Sigmoid colon (tissue), 7 donors: ENCODE data around the gene STRA6. TPM values are rescaled to one million over a fixed set of nuclear protein-coding genes. Genes with fewer than 3 reads are reported as not detected.
A peak's percentile ranks its signal among the peaks of the same experiment; 100 is the strongest.

Experiments used
- DNase-seq: peaks from one replicate; pipeline ENCODE4 v3.0.0-alpha.2; 2019
- H3K27ac ChIP-seq, 4 donors: fragments of 200-600 bp; sonication (generic); one replicate each; pipeline ENCODE4 v1.5.1; 2016 to 2019; ENCODE audit warnings: mild to moderate bottlenecking in 1 of 4
- H3K27me3 ChIP-seq, 3 donors: fragments of 200-600 bp; sonication (generic); one replicate each; pipeline ENCODE4 v1.5.1; 2019; ENCODE audit warnings: mild to moderate bottlenecking in 1 of 3
- H3K36me3 ChIP-seq, 4 donors: fragments of 200-600 bp; sonication (generic); one replicate each; pipeline ENCODE4 v1.5.1; 2016 to 2019
- H3K4me1 ChIP-seq, 4 donors: fragments of 200-600 bp; sonication (generic); one replicate each; pipeline ENCODE4 v1.5.1; 2017 to 2019
- H3K4me3 ChIP-seq, 4 donors: fragments of 200-600 bp; sonication (generic); one replicate each; pipeline ENCODE4 v1.5.1; 2017 to 2019; ENCODE audit warnings: mild to moderate bottlenecking in 2 of 4, moderate library complexity in 1 of 4
- H3K9me3 ChIP-seq, 4 donors: fragments of 200-600 bp in 3 of 4; sonication (generic) in 3 of 4; one replicate each; pipeline versions ENCODE4 v1.5.1 to v1.6.1; 2013 to 2019
- EP300 ChIP-seq, 4 donors: sonication (generic); formaldehyde crosslinking; IDR thresholded peaks; one replicate each; pipeline ENCODE4 v1.6.1; 2017; ENCODE audit warnings: antibody characterized with exemption in 4 of 4
- POLR2A ChIP-seq, 2 donors: fragments of 450-650 bp; IDR thresholded peaks; one replicate each; pipeline ENCODE4 v1.6.1; 2016; ENCODE audit warnings: antibody characterized with exemption in 2 of 2, mild to moderate bottlenecking in 2 of 2, moderate library complexity in 2 of 2
- POLR2AphosphoS5 ChIP-seq, 4 donors: sonication (generic); formaldehyde crosslinking; IDR thresholded peaks; one replicate each; pipeline ENCODE4 v1.6.1; 2017; ENCODE audit warnings: antibody characterized with exemption in 4 of 4
- WGBS, 2 donors: extraction: QIAGEN DNeasy Blood & Tissue Kit; methylation state at CpG; one replicate each; pipeline ENCODE4 v1.1.7; 2013; 5-methylcytosine and 5-hydroxymethylcytosine counted together
- intact Hi-C: fragments of 100-400 bp; cut with DNase I; formaldehyde crosslinking; loops from one replicate; pipeline ENCODE4 v1.15.1; 2023
- polyA plus RNA-seq, 3 donors: library from polyadenylated mRNA; stranded (reverse); fragments of 200-250 nt; gene quantifications; one replicate each; pipeline ENCODE4 v1.2.3, GENCODE V29; 2013
- total RNA-seq, 4 donors: library from RNA; depleted of rRNA; stranded (reverse); fragments of >200 nt; gene quantifications; one replicate each; pipeline ENCODE4 v1.1.0, GENCODE V29; 2016
- TF ChIP-seq, protein P1 (sequence below), 4 experiments: fragments of 450-650 bp in 3 of 4; fragments of 200-600 bp in 1 of 4; IDR thresholded peaks; one replicate each; pipeline ENCODE4 v1.5.1; 2016 to 2019; ENCODE audit warnings: antibody characterized with exemption in 4 of 4, mild to moderate bottlenecking in 3 of 4, moderate library complexity in 2 of 4
- donor health status: healthy with polysubstance abuse.
- donor health status: Bipolar disorder and iron deficiency.
- donor health status: healthy.

Gene STRA6
- total and polyA plus RNA-seq, 7 donors: 0.50 to 0.71 TPM; not detected in 5

DNA sequence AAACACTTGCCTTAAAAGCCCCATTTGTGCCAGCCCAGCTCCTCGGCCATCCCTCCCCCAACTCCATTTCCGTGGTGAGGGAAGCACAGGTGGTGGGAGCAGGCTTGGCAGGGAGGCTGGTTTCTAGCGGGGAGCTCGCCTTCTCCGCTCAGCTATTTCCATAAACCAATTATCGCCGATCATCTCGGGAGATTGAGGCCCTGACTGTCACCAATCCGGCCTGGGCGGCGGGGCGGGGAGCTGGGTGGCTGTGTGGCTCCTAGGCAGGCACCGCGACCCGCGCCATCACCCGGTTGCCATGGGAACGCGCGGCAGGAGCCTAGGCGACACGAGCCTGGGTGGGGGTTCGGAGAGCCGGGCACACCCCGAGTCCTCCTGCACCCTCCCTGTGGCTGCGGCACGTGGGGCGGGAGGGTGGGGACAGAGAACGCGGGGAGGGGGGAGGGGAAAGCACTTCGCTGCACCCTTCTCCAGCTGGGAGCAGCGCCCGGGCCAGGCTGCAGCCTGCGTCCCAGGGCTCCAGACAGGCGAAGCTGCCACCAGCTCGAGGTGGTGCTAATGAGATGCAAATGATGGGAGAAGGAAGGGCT is 42.9 kb upstream of the STRA6 start:
- H3K27ac ChIP-seq: no peak overlapping the region
- no peak for DNase-seq
- H3K27me3 ChIP-seq: peaks cover 0 to 26% (median 15%) of the 10 kb centered on the region in 3 donors
- H3K4me3 ChIP-seq: peak overlapping the region in 1 of 4 donors; percentile 15
- H3K36me3 ChIP-seq: no peaks in the 10 kb centered on the region
- intact Hi-C loops: no loop called here
- H3K9me3 ChIP-seq: no peaks in the 10 kb centered on the region
- TF ChIP-seq, protein P1, sequence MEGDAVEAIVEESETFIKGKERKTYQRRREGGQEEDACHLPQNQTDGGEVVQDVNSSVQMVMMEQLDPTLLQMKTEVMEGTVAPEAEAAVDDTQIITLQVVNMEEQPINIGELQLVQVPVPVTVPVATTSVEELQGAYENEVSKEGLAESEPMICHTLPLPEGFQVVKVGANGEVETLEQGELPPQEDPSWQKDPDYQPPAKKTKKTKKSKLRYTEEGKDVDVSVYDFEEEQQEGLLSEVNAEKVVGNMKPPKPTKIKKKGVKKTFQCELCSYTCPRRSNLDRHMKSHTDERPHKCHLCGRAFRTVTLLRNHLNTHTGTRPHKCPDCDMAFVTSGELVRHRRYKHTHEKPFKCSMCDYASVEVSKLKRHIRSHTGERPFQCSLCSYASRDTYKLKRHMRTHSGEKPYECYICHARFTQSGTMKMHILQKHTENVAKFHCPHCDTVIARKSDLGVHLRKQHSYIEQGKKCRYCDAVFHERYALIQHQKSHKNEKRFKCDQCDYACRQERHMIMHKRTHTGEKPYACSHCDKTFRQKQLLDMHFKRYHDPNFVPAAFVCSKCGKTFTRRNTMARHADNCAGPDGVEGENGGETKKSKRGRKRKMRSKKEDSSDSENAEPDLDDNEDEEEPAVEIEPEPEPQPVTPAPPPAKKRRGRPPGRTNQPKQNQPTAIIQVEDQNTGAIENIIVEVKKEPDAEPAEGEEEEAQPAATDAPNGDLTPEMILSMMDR (IDR thresholded peaks at IDR 0.05): no peak
- TF ChIP-seq EP300 (IDR thresholded peaks at IDR 0.05) (no peak), POLR2AphosphoS5 (IDR thresholded peaks at IDR 0.05) (no peak), POLR2A (IDR thresholded peaks at IDR 0.05) (no peak)
- peaks cover 0 to 16% (median 11%) of the 10 kb centered on the region in 4 donors for H3K4me1 ChIP-seq
- 1 to 7% methylated on average over 36 of the region's 36 CpGs for WGBS, 2 donors

DNA sequence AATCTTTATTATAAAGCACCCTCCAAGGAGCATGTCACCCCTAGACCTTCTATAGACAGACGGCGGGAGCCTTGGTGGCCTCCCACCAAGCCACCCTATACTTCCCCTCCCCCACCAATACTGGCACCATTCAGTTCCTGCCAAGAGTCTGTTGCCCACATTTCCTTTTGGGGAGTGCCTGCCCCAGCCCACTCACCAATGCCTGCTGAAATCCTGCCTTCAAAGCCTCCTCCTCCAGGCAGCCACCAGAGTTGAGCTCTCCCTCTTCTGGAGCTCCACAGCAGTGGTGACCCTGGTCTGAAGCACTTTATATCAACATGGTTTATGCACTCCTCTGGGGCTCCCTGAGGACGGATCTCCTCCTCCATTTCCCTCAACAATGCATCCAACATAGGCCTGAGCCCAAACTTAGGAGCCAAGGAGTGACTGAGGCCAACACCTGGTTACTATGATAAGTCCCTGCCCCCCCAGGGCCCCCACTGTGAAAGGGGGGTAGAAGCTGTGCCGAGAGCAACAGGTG is 42.3 kb upstream of the STRA6 start:
- TF ChIP-seq, protein P1 (IDR thresholded peaks at IDR 0.05): no peak
- TF ChIP-seq POLR2A (IDR thresholded peaks at IDR 0.05): no peak
- H3K9me3 ChIP-seq: no peaks in the 10 kb centered on the region
- peaks cover 0 to 26% (median 15%) of the 10 kb centered on the region in 3 donors for H3K27me3 ChIP-seq
- H3K27ac ChIP-seq: no peak overlapping the region
- DNase-seq: no peak
- WGBS, 2 donors: 57 to 63% methylated on average over 4 of the region's 4 CpGs
- intact Hi-C loops: no loop called here
- H3K4me3 ChIP-seq: no peak overlapping the region
- no peaks in the 10 kb centered on the region for H3K36me3 ChIP-seq
- H3K4me1 ChIP-seq: peaks cover 0 to 20% (median 17%) of the 10 kb centered on the region in 4 donors

DNA sequence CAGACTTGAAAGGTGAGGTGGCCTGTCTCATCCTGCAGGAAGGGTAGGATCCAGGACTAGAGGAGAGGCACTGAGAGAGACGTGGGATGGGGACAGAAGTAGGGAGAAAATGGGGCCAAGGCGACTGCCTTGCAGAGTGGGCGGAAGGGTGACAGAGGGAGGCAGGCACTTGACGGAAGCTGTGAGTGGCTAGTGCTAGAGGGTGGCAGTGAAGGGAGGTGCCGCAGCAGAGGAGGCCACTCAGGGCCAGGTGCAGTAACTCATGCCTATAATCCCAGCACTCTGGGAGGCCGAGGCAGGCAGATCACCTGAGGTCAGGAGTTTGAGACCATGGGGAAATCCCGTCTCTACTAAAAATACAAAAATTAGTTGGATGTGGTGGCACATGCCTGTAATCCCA is 40.8 kb upstream of the STRA6 start:
- 88 to 92% methylated on average over 7 of the region's 7 CpGs for WGBS, 2 donors
- no peak for DNase-seq
- Histone ChIP-seq H3K9me3 (no peaks in the 10 kb centered on the region), H3K27ac (no peak overlapping the region), H3K4me1 (peaks cover 0 to 27% (median 20%) of the 10 kb centered on the region in 4 donors), H3K4me3 (no peak overlapping the region), H3K27me3 (peaks cover 0 to 26% (median 15%) of the 10 kb centered on the region in 3 donors), H3K36me3 (no peaks in the 10 kb centered on the region)
- TF ChIP-seq, protein P1 (IDR thresholded peaks at IDR 0.05): no peak
- TF ChIP-seq POLR2A (IDR thresholded peaks at IDR 0.05): no peak
- no peak for TF ChIP-seq EP300 (IDR thresholded peaks at IDR 0.05)
- no peak for TF ChIP-seq POLR2AphosphoS5 (IDR thresholded peaks at IDR 0.05)
- intact Hi-C loops: no loop called here

DNA sequence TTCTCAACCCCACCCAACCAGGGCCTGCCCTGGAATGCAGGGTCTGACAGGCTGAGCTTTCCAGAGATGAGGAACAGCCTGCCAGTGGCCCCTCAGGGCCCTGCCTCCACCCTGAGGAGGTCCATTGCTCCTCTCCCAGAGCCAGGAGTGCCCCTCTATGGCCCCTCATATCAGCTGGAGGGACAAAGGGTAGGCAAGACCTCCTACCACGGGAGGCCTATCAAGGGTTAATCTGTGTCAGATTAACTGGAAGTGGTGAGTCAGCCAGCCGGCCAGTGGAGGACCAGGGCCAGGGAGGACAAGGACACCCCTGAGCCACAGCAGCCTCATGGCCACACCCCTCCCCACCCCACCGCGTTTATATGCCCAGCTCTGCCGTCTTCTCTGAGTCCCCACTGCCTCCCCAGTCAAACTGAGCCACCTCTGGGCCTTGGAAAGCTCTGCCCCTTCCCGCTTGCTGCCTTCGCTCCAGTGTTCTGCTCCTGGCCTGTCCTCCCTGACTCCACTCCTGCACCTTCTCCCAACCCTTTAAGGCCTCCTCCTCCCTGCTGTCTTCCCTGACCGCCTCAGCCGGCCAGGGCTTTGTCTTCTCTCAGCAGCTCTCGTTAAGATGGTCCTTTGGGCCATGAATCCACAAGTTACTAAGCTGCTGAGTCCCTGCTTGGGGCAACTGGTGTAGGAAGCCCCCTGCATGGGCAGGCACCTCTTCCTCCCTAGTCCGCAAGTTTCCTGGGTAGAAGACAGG is 40.0 kb upstream of the STRA6 start:
- intact Hi-C loops: no loop called here
- no peak for TF ChIP-seq POLR2AphosphoS5 (IDR thresholded peaks at IDR 0.05)
- TF ChIP-seq, protein P1 (IDR thresholded peaks at IDR 0.05): no peak
- no peak for TF ChIP-seq EP300 (IDR thresholded peaks at IDR 0.05)
- TF ChIP-seq POLR2A (IDR thresholded peaks at IDR 0.05): no peak
- WGBS, 2 donors: 52 to 62% methylated on average over 11 of the region's 11 CpGs
- Histone ChIP-seq H3K27me3 (peaks cover 0 to 26% (median 15%) of the 10 kb centered on the region in 3 donors), H3K4me1 (peaks cover 0 to 27% (median 20%) of the 10 kb centered on the region in 4 donors), H3K36me3 (no peaks in the 10 kb centered on the region), H3K9me3 (no peaks in the 10 kb centered on the region), H3K4me3 (no peak overlapping the region), H3K27ac (no peak overlapping the region)
- no peak for DNase-seq
